Dermis blood vessel endothelial cell (primary cell): ENCODE results near the gene STAU1. TPM values are rescaled to one million over a fixed set of nuclear protein-coding genes. Genes with fewer than 3 reads are reported as not detected.

Experiments
- total RNA-seq: library from RNA; depleted of rRNA; stranded (reverse); fragments of >200 nt; gene quantifications from 2 replicates; pipeline ENCODE4 v1.2.3, GENCODE V29; 2014

The STAU1 gene
- total RNA-seq, 1 donor from 2014 or later = 51.1 TPM

Other genes with a start within 250 kb of the STAU1 start
- 83.4 and 166 TPM in 2 replicates for gene CSE1L, start 142.0 kb downstream of the STAU1 start, total RNA-seq
- gene DDX27, start 31.1 kb upstream of the STAU1 start, total RNA-seq = 31.0 and 31.1 TPM in 2 replicates
- 47.0 and 48.0 TPM in 2 replicates for gene ZNFX1, start 89.7 kb upstream of the STAU1 start, total RNA-seq